Right renal cortex interstitium (tissue), 3 donors: Measurements from ENCODE around the gene FAM163B. TPM values are rescaled to one million over a fixed set of nuclear protein-coding genes. Genes with fewer than 3 reads are reported as not detected.

Experiments
- DNase-seq, 3 donors: peaks; one replicate each; pipeline ENCODE4 v3.0.0-alpha.2; 2013; ENCODE audit warnings: low read depth in 3 of 3, low spot score in 2 of 3
- polyA plus RNA-seq, 3 donors: library from polyadenylated mRNA; unstranded; fragments of 120-200 nt; gene quantifications; one replicate each; pipeline ENCODE4 v1.2.1, GENCODE V29; 2013; ENCODE audit not compliant: insufficient read length in 3 of 3

Gene FAM163B
- polyA plus RNA-seq, 3 donors, result 0.16 to 0.21 TPM; not detected in 1

GRCh38 chr9:133557581-133557980, 51.6 kb downstream of the FAM163B start:
- no peak for DNase-seq

- no peak for DNase-seq
Measured at GRCh38 chr9:133556354-133556753, 52.8 kb downstream of the FAM163B start.

- no peak for DNase-seq
Measured at GRCh38 chr9:133554729-133555128, 54.5 kb downstream of the FAM163B start.

GRCh38 chr9:133553973-133554713, 55.0 kb downstream of the FAM163B start:
- no peak for DNase-seq

GRCh38 chr9:133553123-133553522, 56.1 kb downstream of the FAM163B start:
- no peak for DNase-seq

GRCh38 chr9:133552236-133552635, 57.0 kb downstream of the FAM163B start:
- no peak for DNase-seq

GRCh38 chr9:133551446-133551845, 57.7 kb downstream of the FAM163B start:
- no peak for DNase-seq

- no peak for DNase-seq
Measured at GRCh38 chr9:133547116-133547515, 62.1 kb downstream of the FAM163B start.

GRCh38 chr9:133546287-133546680, 62.9 kb downstream of the FAM163B start:
- no peak for DNase-seq

- DNase-seq, result no peak
Measured at GRCh38 chr9:133545494-133546286, 63.5 kb downstream of the FAM163B start.

GRCh38 chr9:133543772-133544467, 65.3 kb downstream of the FAM163B start:
- DNase-seq, result no peak

GRCh38 chr9:133542002-133542401, 67.2 kb downstream of the FAM163B start:
- DNase-seq, result no peak

GRCh38 chr9:133540698-133541025, 68.5 kb downstream of the FAM163B start:
- DNase-seq, result no peak

GRCh38 chr9:133539991-133540697, 69.0 kb downstream of the FAM163B start:
- no peak for DNase-seq

GRCh38 chr9:133538851-133539833, 70.0 kb downstream of the FAM163B start:
- DNase-seq, result no peak

- DNase-seq, result no peak
Measured at GRCh38 chr9:133538176-133538575, 71.0 kb downstream of the FAM163B start.

GRCh38 chr9:133537257-133537656, 71.9 kb downstream of the FAM163B start:
- DNase-seq, result no peak

GRCh38 chr9:133536536-133536935, 72.7 kb downstream of the FAM163B start:
- DNase-seq, result no peak

- DNase-seq, result no peak
Measured at GRCh38 chr9:133536080-133536479, 73.1 kb downstream of the FAM163B start.
